Heart left ventricle (tissue), 13 donors: ENCODE data around the gene RFX1.

ENCODE experiments used
- POLR2A ChIP-seq, 2 donors: fragments of 450-650 bp; IDR thresholded peaks; one replicate each; pipeline ENCODE4 v1.6.1; 2017; ENCODE audit warnings: antibody characterized with exemption in 2 of 2, mild to moderate bottlenecking in 2 of 2, moderate library complexity in 2 of 2
- TF ChIP-seq, protein P1 (sequence below), 12 donors: fragments of 200-600 bp; sonication (generic) in 4 of 12; IDR thresholded peaks; one replicate each; pipeline versions ENCODE4 v1.5.0 to v1.8.0; 2018 to 2022; ENCODE audit warnings: antibody characterized with exemption in 12 of 12, mild to moderate bottlenecking in 5 of 12
- donor health status: ischemic (EF 13 %, LVEDD 7.1; RV severe dilation, severe dysfunction).
- donor health status: DM: no; HTN: yes; CAD: no.
- donor health status: DM: no; HTN: no; CAD: no.
- donor health status: ischemic (EF 25% LVEDD 6.9; RV normal size, moderate dysfunction).
- donor health status: ischemic (EF 25% LVEDD 5.7; RV mildly dilated, moderate dysfunction).
- donor health status: ischemic (EF 35%, LVEDD 5.7; RV mildly dilated, moderate dysfunction).
- donor health status: nonischemic (EF 11% LVEDD 7.7; RV severe dilation, severe dysfunction).
- donor health status: DM: yes; HTN: yes; CAD: no.
- donor health status: PGD.
- donor health status: ischemic (EF 29% LVEDD 5.4; RV normal size, mild dysfunction).
- donor health status: nonischemic (EF 23%, LVEDD 6.1; RV moderate dilation, normal function).

DNA sequence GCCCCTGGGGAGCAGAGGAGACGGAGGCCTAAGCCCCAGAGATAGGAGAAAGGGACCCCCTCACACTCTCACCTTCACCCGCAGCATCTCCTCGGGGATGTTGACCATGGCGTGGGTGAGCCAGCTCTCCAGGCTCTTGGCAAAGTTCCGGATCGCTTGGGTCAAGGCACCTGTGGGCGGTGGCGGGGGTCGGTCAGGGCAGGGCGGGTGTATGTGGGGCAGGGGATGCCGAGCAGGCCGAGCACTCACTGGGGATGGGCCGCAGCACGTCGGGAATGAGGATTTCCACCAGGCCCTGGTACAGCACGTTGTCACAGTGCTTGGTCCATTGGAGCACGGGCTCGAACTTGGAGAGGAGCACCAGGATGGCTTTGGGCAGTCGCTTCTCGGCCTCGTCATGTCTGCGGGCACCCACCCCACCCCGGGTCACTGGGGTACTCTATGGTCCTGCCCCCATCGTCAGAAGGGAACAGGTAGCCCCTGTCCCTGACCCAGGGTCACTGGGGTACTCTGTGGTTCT lies 40.7 kb downstream of the RFX1 start:
- TF ChIP-seq, protein P1, sequence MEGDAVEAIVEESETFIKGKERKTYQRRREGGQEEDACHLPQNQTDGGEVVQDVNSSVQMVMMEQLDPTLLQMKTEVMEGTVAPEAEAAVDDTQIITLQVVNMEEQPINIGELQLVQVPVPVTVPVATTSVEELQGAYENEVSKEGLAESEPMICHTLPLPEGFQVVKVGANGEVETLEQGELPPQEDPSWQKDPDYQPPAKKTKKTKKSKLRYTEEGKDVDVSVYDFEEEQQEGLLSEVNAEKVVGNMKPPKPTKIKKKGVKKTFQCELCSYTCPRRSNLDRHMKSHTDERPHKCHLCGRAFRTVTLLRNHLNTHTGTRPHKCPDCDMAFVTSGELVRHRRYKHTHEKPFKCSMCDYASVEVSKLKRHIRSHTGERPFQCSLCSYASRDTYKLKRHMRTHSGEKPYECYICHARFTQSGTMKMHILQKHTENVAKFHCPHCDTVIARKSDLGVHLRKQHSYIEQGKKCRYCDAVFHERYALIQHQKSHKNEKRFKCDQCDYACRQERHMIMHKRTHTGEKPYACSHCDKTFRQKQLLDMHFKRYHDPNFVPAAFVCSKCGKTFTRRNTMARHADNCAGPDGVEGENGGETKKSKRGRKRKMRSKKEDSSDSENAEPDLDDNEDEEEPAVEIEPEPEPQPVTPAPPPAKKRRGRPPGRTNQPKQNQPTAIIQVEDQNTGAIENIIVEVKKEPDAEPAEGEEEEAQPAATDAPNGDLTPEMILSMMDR (IDR thresholded peaks at IDR 0.05): no peak
- no peak for TF ChIP-seq POLR2A (IDR thresholded peaks at IDR 0.05)
